WTC11 (cell line): ENCODE data around the gene KICS2. TPM values are rescaled to one million over a fixed set of nuclear protein-coding genes. Genes with fewer than 3 reads are reported as not detected.

Experiments used
- ATAC-seq: fragments of 200-7000 bp; cut with Tn5 transposase; 2 replicates; pipeline ENCODE4 v1.10.0; 2021; ENCODE audit warnings: mild to moderate bottlenecking, moderate library complexity
- CTCF ChIA-PET: fragments of 300-600 bp; sonication (Branson Sonifier 250); formaldehyde crosslinking; loops from one replicate; lab custom pipeline; 2021; ENCODE audit warnings: antibody characterized with exemption; lab: Charles Lee
- POLR2A ChIA-PET: fragments of 350-600 bp; sonication (Branson Sonifier 250); formaldehyde crosslinking; loops from one replicate; lab custom pipeline; 2021; ENCODE audit warnings: antibody characterized with exemption; lab: Charles Lee
- DNase-seq: peaks from one replicate; pipeline ENCODE4 v3.0.0; 2021; ENCODE audit warnings: low spot score
- H3K27ac Mint-ChIP-seq: 2 replicates; pipeline ENCODE4 v1.8.0; 2021; ENCODE audit warnings: mixed read lengths
- H3K27me3 Mint-ChIP-seq: 2 replicates; pipeline ENCODE4 v1.8.0; 2021; ENCODE audit warnings: low read depth, mild to moderate bottlenecking, moderate library complexity, mixed read lengths
- H3K36me3 Mint-ChIP-seq: 2 replicates; pipeline ENCODE4 v1.8.0; 2021; ENCODE audit warnings: mixed read lengths
- H3K4me1 Mint-ChIP-seq: 2 replicates; pipeline ENCODE4 v1.8.0; 2022; ENCODE audit warnings: mixed read lengths
- H3K4me3 Mint-ChIP-seq: 2 replicates; pipeline ENCODE4 v1.8.0; 2021; ENCODE audit warnings: mild to moderate bottlenecking, moderate library complexity, mixed read lengths
- H3K9me3 Mint-ChIP-seq: 2 replicates; pipeline ENCODE4 v1.8.0; 2021; ENCODE audit warnings: mixed read lengths
- CDX4 ChIP-seq: fragments of 250-450 bp; sonication (Bioruptor Pico); IDR thresholded peaks from 2 replicates; pipeline ENCODE4 v1.9.0; 2021; ENCODE audit warnings: moderate library complexity, mild to moderate bottlenecking, inconsistent platforms, borderline replicate concordance
- EMX1 ChIP-seq: fragments of 250-450 bp; sonication (Bioruptor Pico); IDR thresholded peaks from 2 replicates; pipeline ENCODE4 v1.8.0; 2021; ENCODE audit warnings: mild to moderate bottlenecking
- IRF2 ChIP-seq: sonication (generic); formaldehyde crosslinking; IDR thresholded peaks from 2 replicates; pipeline ENCODE4 v1.8.0; 2022; ENCODE audit warnings: low read depth, missing genetic modification reagents, borderline replicate concordance
- MLX ChIP-seq: sonication (generic); formaldehyde crosslinking; IDR thresholded peaks from 2 replicates; pipeline ENCODE4 v1.8.1; 2023; ENCODE audit warnings: mild to moderate bottlenecking, missing genetic modification reagents, moderate library complexity
- MYBL2 ChIP-seq: sonication (generic); formaldehyde crosslinking; IDR thresholded peaks from 2 replicates; pipeline ENCODE4 v1.8.1; 2023; ENCODE audit warnings: mild to moderate bottlenecking, moderate library complexity, missing genetic modification reagents
- NFYB ChIP-seq: sonication (generic); formaldehyde crosslinking; conservative IDR thresholded peaks from 2 replicates; pipeline ENCODE4 v1.8.0; 2022; ENCODE audit warnings: low read depth, missing genetic modification reagents
- OVOL2 ChIP-seq: fragments of 250-450 bp; sonication (Bioruptor Pico); IDR thresholded peaks from 2 replicates; pipeline ENCODE4 v1.9.0; 2021; ENCODE audit warnings: mild to moderate bottlenecking, borderline replicate concordance
- PRRX2 ChIP-seq: fragments of 250-450 bp; sonication (Bioruptor Pico); IDR thresholded peaks from 2 replicates; pipeline ENCODE4 v1.8.0; 2021; ENCODE audit warnings: mild to moderate bottlenecking
- RELA ChIP-seq: sonication (generic); formaldehyde crosslinking; IDR thresholded peaks from 2 replicates; pipeline ENCODE4 v1.8.1; 2022; ENCODE audit warnings: missing genetic modification reagents, mild to moderate bottlenecking, borderline replicate concordance
- RORB ChIP-seq: fragments of 250-450 bp; sonication (Bioruptor Pico); IDR thresholded peaks from 2 replicates; pipeline ENCODE4 v1.9.0; 2021; ENCODE audit warnings: mild to moderate bottlenecking
- SMAD4 ChIP-seq: sonication (generic); formaldehyde crosslinking; IDR thresholded peaks from 2 replicates; pipeline ENCODE4 v1.8.0; 2022; ENCODE audit warnings: mild to moderate bottlenecking, missing genetic modification reagents
- STAT6 ChIP-seq: sonication (generic); formaldehyde crosslinking; conservative IDR thresholded peaks from 2 replicates; pipeline ENCODE4 v1.8.1; 2023; ENCODE audit warnings: mild to moderate bottlenecking, low read depth, missing genetic modification reagents, moderate library complexity
- TCF7 ChIP-seq: sonication (generic); formaldehyde crosslinking; IDR thresholded peaks from 2 replicates; pipeline ENCODE4 v1.8.0; 2022; ENCODE audit warnings: mild to moderate bottlenecking, low read depth, missing genetic modification reagents, moderate library complexity
- TP53 ChIP-seq: sonication (generic); formaldehyde crosslinking; IDR thresholded peaks from 2 replicates; pipeline ENCODE4 v1.8.1; 2023; ENCODE audit warnings: mild to moderate bottlenecking, missing genetic modification reagents
- ZBTB43 ChIP-seq: sonication (generic); formaldehyde crosslinking; IDR thresholded peaks from 2 replicates; pipeline ENCODE4 v1.8.1; 2023; ENCODE audit warnings: mild to moderate bottlenecking, missing genetic modification reagents
- ZNF121 ChIP-seq: sonication (generic); formaldehyde crosslinking; IDR thresholded peaks from 2 replicates; pipeline ENCODE4 v1.8.0; 2023; ENCODE audit warnings: missing genetic modification reagents
- ZNF263 ChIP-seq: sonication (generic); formaldehyde crosslinking; IDR thresholded peaks from 2 replicates; pipeline ENCODE4 v1.8.1; 2022; ENCODE audit warnings: low read depth, mild to moderate bottlenecking, moderate library complexity, missing genetic modification reagents
- total RNA-seq: library from RNA; stranded (reverse); gene quantifications from 3 replicates; pipeline ENCODE4 v1.2.3, GENCODE V29; 2021
- TF ChIP-seq, protein P1 (sequence below): sonication (generic); formaldehyde crosslinking; IDR thresholded peaks from 2 replicates; pipeline ENCODE4 v1.8.0; 2022; ENCODE audit warnings: mild to moderate bottlenecking, missing genetic modification reagents
- TF ChIP-seq, protein P2 (sequence below): sonication (generic); formaldehyde crosslinking; conservative IDR thresholded peaks from 2 replicates; pipeline ENCODE4 v1.8.1; 2022; ENCODE audit warnings: mild to moderate bottlenecking, missing genetic modification reagents
- TF ChIP-seq, protein P3 (sequence below): sonication (generic); formaldehyde crosslinking; IDR thresholded peaks from 2 replicates; pipeline ENCODE4 v1.8.0; 2022; ENCODE audit warnings: mild to moderate bottlenecking, missing genetic modification reagents
- TF ChIP-seq, protein P4 (sequence below): sonication (generic); formaldehyde crosslinking; IDR thresholded peaks from 2 replicates; pipeline ENCODE4 v1.8.1; 2023; ENCODE audit warnings: mild to moderate bottlenecking, missing genetic modification reagents, moderate library complexity
- TF ChIP-seq, protein P5 (sequence below): sonication (generic); formaldehyde crosslinking; IDR thresholded peaks from 2 replicates; pipeline ENCODE4 v1.8.1; 2022; ENCODE audit warnings: low read depth, missing genetic modification reagents, borderline replicate concordance

The KICS2 gene
- total RNA-seq, 1 experiment from 2014 or later = 10.7 TPM

- TF ChIP-seq, protein P1, sequence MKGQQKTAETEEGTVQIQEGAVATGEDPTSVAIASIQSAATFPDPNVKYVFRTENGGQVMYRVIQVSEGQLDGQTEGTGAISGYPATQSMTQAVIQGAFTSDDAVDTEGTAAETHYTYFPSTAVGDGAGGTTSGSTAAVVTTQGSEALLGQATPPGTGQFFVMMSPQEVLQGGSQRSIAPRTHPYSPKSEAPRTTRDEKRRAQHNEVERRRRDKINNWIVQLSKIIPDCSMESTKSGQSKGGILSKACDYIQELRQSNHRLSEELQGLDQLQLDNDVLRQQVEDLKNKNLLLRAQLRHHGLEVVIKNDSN = no peak
Observed at GRCh38 chr12:64212119-64212746, 9.9 kb downstream of the KICS2 start (continued).

- Mint-ChIP-seq H3K9me3 (peaks cover 8% of the 10 kb centered on the region), H3K27ac (no peak overlapping the region), H3K4me3 (no peak overlapping the region), H3K27me3 (no peaks in the 10 kb centered on the region), H3K4me1 (no peaks in the 10 kb centered on the region), H3K36me3 (peaks cover 20% of the 10 kb centered on the region)
- POLR2A ChIA-PET = no interaction called here
- TF ChIP-seq ZNF121 (no peak), EMX1 (CRISPR knock-in tag) (no peak), MLX (CRISPR knock-in tag) (no peak), RORB (CRISPR knock-in tag) (no peak), RELA (CRISPR knock-in tag) (no peak), SMAD4 (CRISPR knock-in tag) (no peak), MYBL2 (CRISPR knock-in tag) (no peak), OVOL2 (CRISPR knock-in tag) (no peak), TP53 (CRISPR knock-in tag) (no peak), CDX4 (CRISPR knock-in tag) (no peak), IRF2 (CRISPR knock-in tag) (no peak), ZBTB43 (no peak), PRRX2 (CRISPR knock-in tag) (no peak), NFYB (CRISPR knock-in tag) (no peak)
- TF ChIP-seq, protein P2, sequence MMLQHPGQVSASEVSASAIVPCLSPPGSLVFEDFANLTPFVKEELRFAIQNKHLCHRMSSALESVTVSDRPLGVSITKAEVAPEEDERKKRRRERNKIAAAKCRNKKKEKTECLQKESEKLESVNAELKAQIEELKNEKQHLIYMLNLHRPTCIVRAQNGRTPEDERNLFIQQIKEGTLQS (CRISPR knock-in tag) = no peak
- TF ChIP-seq, protein P3, sequence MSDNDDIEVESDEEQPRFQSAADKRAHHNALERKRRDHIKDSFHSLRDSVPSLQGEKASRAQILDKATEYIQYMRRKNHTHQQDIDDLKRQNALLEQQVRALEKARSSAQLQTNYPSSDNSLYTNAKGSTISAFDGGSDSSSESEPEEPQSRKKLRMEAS (CRISPR knock-in tag) = no peak
- DNase-seq (no peak), ATAC-seq (no peak)
- CTCF ChIA-PET = no interaction called here
Observed at GRCh38 chr12:64207453-64207852, 14.6 kb downstream of the KICS2 start.

DNA sequence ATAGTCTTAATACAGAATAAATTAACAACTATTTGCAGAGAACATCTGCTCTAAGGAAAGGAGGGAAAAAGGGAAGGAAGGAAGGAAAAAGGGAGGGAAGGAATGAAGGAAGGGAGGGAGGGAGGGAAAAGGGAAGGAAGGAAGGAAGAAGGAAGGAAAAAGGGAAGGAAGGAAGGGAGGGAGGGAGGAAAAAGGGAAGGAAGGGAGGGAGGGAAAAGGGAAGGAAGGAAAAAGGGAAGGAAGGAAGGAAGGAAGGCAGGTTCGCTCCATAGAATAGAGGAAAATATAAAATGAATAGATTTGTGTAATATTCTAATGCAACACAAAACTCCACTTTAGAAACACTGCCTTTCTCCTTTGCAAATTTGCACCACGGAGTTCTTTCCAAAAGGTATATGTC lies 16.6 kb downstream of the KICS2 start:
- no peak for DNase-seq
- Mint-ChIP-seq H3K36me3 (peaks cover 19% of the 10 kb centered on the region), H3K9me3 (peaks cover 9% of the 10 kb centered on the region), H3K4me3 (no peak overlapping the region), H3K27ac (no peak overlapping the region), H3K27me3 (no peaks in the 10 kb centered on the region), H3K4me1 (no peaks in the 10 kb centered on the region)
- no peak for ATAC-seq
- CTCF ChIA-PET = interaction anchor here (0.7 to 1.2 kb wide), 2 partner anchors 352 to 361 kb away, joined by 3 read pairs; partner anchors contain the start of gene SRGAP1
- POLR2A ChIA-PET = no interaction called here
- TF ChIP-seq, protein P3 (CRISPR knock-in tag) = no peak
- TF ChIP-seq EMX1 (CRISPR knock-in tag) (no peak), TCF7 (CRISPR knock-in tag) (no peak), STAT6 (CRISPR knock-in tag) (no peak), IRF2 (CRISPR knock-in tag) (no peak), ZNF263 (CRISPR knock-in tag) (no peak)
- TF ChIP-seq, protein P4, sequence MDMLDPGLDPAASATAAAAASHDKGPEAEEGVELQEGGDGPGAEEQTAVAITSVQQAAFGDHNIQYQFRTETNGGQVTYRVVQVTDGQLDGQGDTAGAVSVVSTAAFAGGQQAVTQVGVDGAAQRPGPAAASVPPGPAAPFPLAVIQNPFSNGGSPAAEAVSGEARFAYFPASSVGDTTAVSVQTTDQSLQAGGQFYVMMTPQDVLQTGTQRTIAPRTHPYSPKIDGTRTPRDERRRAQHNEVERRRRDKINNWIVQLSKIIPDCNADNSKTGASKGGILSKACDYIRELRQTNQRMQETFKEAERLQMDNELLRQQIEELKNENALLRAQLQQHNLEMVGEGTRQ (CRISPR knock-in tag) = no peak
- TF ChIP-seq, protein P5, sequence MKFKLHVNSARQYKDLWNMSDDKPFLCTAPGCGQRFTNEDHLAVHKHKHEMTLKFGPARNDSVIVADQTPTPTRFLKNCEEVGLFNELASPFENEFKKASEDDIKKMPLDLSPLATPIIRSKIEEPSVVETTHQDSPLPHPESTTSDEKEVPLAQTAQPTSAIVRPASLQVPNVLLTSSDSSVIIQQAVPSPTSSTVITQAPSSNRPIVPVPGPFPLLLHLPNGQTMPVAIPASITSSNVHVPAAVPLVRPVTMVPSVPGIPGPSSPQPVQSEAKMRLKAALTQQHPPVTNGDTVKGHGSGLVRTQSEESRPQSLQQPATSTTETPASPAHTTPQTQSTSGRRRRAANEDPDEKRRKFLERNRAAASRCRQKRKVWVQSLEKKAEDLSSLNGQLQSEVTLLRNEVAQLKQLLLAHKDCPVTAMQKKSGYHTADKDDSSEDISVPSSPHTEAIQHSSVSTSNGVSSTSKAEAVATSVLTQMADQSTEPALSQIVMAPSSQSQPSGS (CRISPR knock-in tag) = no peak
